BE2C (cell line): Measurements from ENCODE around the gene IL2RA.
"Not testable (repeated sequence)": the region's sequence is repeated elsewhere in the genome, so short reads cannot be mapped to it uniquely, and the experiment has no call there.

Experiments used
- DNase-seq: peaks from one replicate; pipeline ENCODE4 v3.0.0-alpha.2; 2020
- H3K27me3 ChIP-seq: fragments of 250-450 bp; sonication (Bioruptor Pico); 2 replicates; pipeline ENCODE4 v1.5.1; 2020; ENCODE audit warnings: mild to moderate bottlenecking
- H3K36me3 ChIP-seq: fragments of 250-450 bp; sonication (Bioruptor Pico); 2 replicates; pipeline ENCODE4 v1.5.1; 2020; ENCODE audit warnings: mild to moderate bottlenecking
- H3K4me1 ChIP-seq: fragments of 250-450 bp; sonication (Bioruptor Pico); 2 replicates; pipeline ENCODE4 v1.5.1; 2020
- H3K4me3 ChIP-seq: 2 replicates; pipeline ENCODE4 v1.5.1; 2011; ENCODE audit warnings: low read depth, low read length
- H3K9me3 ChIP-seq: fragments of 250-450 bp; sonication (Bioruptor Pico); 2 replicates; pipeline ENCODE4 v1.5.1; 2020
- TF ChIP-seq, protein P1 (sequence below): IDR thresholded peaks from 2 replicates; pipeline ENCODE4 v1.5.1; 2012; ENCODE audit warnings: mild to moderate bottlenecking, low read depth, low read length

Gene IL2RA

GRCh38 chr10:5961405-5962100, 100.6 kb downstream of the IL2RA start:
- Histone ChIP-seq H3K27me3 (no peaks in the 10 kb centered on the region), H3K4me3 (no peak overlapping the region), H3K36me3 (no peaks in the 10 kb centered on the region), H3K9me3 (no peaks in the 10 kb centered on the region), H3K4me1 (no peaks in the 10 kb centered on the region)
- DNase-seq: no peak
- TF ChIP-seq, protein P1, sequence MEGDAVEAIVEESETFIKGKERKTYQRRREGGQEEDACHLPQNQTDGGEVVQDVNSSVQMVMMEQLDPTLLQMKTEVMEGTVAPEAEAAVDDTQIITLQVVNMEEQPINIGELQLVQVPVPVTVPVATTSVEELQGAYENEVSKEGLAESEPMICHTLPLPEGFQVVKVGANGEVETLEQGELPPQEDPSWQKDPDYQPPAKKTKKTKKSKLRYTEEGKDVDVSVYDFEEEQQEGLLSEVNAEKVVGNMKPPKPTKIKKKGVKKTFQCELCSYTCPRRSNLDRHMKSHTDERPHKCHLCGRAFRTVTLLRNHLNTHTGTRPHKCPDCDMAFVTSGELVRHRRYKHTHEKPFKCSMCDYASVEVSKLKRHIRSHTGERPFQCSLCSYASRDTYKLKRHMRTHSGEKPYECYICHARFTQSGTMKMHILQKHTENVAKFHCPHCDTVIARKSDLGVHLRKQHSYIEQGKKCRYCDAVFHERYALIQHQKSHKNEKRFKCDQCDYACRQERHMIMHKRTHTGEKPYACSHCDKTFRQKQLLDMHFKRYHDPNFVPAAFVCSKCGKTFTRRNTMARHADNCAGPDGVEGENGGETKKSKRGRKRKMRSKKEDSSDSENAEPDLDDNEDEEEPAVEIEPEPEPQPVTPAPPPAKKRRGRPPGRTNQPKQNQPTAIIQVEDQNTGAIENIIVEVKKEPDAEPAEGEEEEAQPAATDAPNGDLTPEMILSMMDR: no peak

DNA sequence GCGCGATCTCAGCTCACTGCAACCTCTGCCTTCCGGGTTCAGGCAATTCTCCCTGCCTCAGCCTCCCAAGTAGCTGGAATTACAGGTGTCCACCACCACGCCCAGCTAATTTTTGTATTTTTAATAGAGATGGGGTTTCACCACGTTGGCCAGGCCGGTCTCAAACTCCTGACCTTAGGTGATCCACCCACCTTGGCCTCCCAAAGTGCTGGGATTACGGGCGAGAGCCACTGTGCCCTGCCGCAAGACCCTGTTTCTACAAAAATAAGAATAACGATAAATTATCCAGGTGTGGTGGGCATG, 101.2 kb downstream of the IL2RA start:
- not testable (repeated sequence) for H3K4me3 ChIP-seq, DNase-seq, H3K4me1 ChIP-seq, H3K27me3 ChIP-seq, H3K36me3 ChIP-seq, H3K9me3 ChIP-seq
